Transverse colon (tissue), 4 donors: ENCODE measurements around the gene RACK1. TPM values are rescaled to one million over a fixed set of nuclear protein-coding genes. Genes with fewer than 3 reads are reported as not detected.
"Not testable (repeated sequence)": the region's sequence is repeated elsewhere in the genome, so short reads cannot be mapped to it uniquely, and the experiment has no call there.

ENCODE experiments used
- DNase-seq: peaks from one replicate; pipeline ENCODE4 v3.0.0-alpha.2; 2019
- H3K27ac ChIP-seq, 4 donors: fragments of 200-600 bp; sonication (generic); 2 replicates each; pipeline ENCODE4 v1.5.1; 2016 to 2018; ENCODE audit warnings: inconsistent platforms in 4 of 4
- H3K27me3 ChIP-seq: fragments of 200-600 bp; sonication (generic); 2 replicates; pipeline ENCODE4 v1.5.1; 2017; ENCODE audit warnings: inconsistent platforms
- H3K36me3 ChIP-seq, 4 donors: fragments of 200-600 bp; sonication (generic); 2 replicates each; pipeline ENCODE4 v1.5.1; 2017 to 2019; ENCODE audit warnings: inconsistent platforms in 4 of 4
- H3K4me1 ChIP-seq, 4 donors: fragments of 200-600 bp; sonication (generic); 2 replicates each; pipeline ENCODE4 v1.5.1; 2017 to 2020; ENCODE audit warnings: inconsistent platforms in 4 of 4
- H3K4me3 ChIP-seq, 4 donors: fragments of 200-600 bp; sonication (generic); 1 replicate in 1 of 4; 2 replicates in 3 of 4; pipeline versions ENCODE4 v1.5.1 to v1.6.1; 2017 to 2019; ENCODE audit warnings: inconsistent platforms in 4 of 4
- H3K9me3 ChIP-seq, 2 donors: fragments of 200-600 bp; sonication (generic); 2 replicates each; pipeline ENCODE4 v1.5.1; 2017 to 2019; ENCODE audit warnings: inconsistent platforms in 2 of 2
- EP300 ChIP-seq: sonication (generic); formaldehyde crosslinking; IDR thresholded peaks from one replicate; pipeline ENCODE4 v1.6.1; 2017; ENCODE audit warnings: antibody characterized with exemption, low read depth
- POLR2A ChIP-seq: fragments of 450-650 bp; IDR thresholded peaks from one replicate; pipeline ENCODE4 v1.6.1; 2016; ENCODE audit warnings: antibody characterized with exemption, mild to moderate bottlenecking, moderate library complexity
- POLR2AphosphoS5 ChIP-seq, 3 donors: sonication (generic); formaldehyde crosslinking; IDR thresholded peaks; one replicate each; pipeline ENCODE4 v1.6.1; 2016; ENCODE audit warnings: antibody characterized with exemption in 3 of 3
- WGBS, 2 donors: methylation state at CpG; one replicate each; pipeline ENCODE4 v1.1.5; 2018; ENCODE audit warnings: low coverage in 1 of 2; 5-methylcytosine and 5-hydroxymethylcytosine counted together
- in situ Hi-C, 4 donors: fragments of 200-750 bp; cut with MboI; loops; one replicate each; pipeline versions ENCODE4 v1.15.0 to v1.15.1; 2017; ENCODE audit warnings: low sequenced_read_pairs in 3 of 4, low pct_ligation_motif_present in 1 of 4, low pct_unique_long_range_greater_than_20kb in 1 of 4
- intact Hi-C: fragments of 100-400 bp; cut with DNase I; formaldehyde crosslinking; loops from one replicate; pipeline ENCODE4 v1.15.1; 2023; ENCODE audit warnings: low total_unique reads
- total RNA-seq, 4 donors: library from RNA; depleted of rRNA; stranded (reverse); fragments of >200 nt; gene quantifications; one replicate each; pipeline ENCODE4 v1.1.0, GENCODE V29; 2016
- TF ChIP-seq, protein P1 (sequence below), 5 experiments: fragments of 200-600 bp in 3 of 5; fragments of 450-650 bp in 2 of 5; sonication (generic) in 3 of 5; IDR thresholded peaks; 1 replicate in 2 of 5; 2 replicates in 3 of 5; pipeline ENCODE4 v1.5.1; 2016 to 2017; ENCODE audit warnings: antibody characterized with exemption in 5 of 5, inconsistent platforms in 3 of 5, mild to moderate bottlenecking in 2 of 5, moderate library complexity in 1 of 5

RACK1 gene
- total RNA-seq, 4 donors from 2014 or later = 1,633 to 1,930 (median 1,753) TPM

- no peak for TF ChIP-seq POLR2A
- no peak for TF ChIP-seq EP300
- no peaks in the 10 kb centered on the region for H3K27me3 ChIP-seq
- in situ Hi-C loops (no loop called here), intact Hi-C loops (no loop called here)
- H3K27ac ChIP-seq = no peak overlapping the region
- H3K36me3 ChIP-seq = no peaks in the 10 kb centered on the region
- no peaks in the 10 kb centered on the region for H3K9me3 ChIP-seq
- no peak for DNase-seq
- WGBS, 2 donors = 89% methylated on average over 13 of the region's 13 CpGs; no CpG with 5 or more reads in 1 of the 2 donors
- no peaks in the 10 kb centered on the region for H3K4me1 ChIP-seq
- H3K4me3 ChIP-seq = no peak overlapping the region
Observed at GRCh38 chr5:181283347-181283746, 39.6 kb upstream of the RACK1 start.

DNA sequence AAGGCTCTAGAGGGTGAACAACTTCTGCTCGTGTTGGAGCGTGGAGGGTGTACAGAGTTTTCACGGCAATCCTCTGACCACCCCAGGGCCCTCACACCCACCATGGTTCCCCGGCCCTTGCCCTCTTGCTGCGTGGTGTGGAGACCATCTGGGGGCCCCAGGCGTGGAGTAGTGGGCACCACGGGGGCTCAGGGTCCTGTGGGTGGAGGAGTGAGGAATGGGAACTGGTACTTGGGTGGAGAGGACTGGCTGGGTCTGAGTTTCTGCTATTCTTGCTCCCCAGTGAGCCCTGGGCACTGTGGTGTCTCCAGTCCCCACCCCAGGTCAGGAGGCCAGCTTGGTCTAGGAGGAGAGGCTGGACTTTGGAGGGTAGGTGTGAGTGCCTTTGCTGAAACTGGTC lies 39.2 kb upstream of the RACK1 start:
- DNase-seq = no peak
- TF ChIP-seq EP300 (no peak), POLR2AphosphoS5 (IDR thresholded peaks at IDR 0.05) (no peak), POLR2A (no peak)
- TF ChIP-seq, protein P1, sequence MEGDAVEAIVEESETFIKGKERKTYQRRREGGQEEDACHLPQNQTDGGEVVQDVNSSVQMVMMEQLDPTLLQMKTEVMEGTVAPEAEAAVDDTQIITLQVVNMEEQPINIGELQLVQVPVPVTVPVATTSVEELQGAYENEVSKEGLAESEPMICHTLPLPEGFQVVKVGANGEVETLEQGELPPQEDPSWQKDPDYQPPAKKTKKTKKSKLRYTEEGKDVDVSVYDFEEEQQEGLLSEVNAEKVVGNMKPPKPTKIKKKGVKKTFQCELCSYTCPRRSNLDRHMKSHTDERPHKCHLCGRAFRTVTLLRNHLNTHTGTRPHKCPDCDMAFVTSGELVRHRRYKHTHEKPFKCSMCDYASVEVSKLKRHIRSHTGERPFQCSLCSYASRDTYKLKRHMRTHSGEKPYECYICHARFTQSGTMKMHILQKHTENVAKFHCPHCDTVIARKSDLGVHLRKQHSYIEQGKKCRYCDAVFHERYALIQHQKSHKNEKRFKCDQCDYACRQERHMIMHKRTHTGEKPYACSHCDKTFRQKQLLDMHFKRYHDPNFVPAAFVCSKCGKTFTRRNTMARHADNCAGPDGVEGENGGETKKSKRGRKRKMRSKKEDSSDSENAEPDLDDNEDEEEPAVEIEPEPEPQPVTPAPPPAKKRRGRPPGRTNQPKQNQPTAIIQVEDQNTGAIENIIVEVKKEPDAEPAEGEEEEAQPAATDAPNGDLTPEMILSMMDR (IDR thresholded peaks at IDR 0.05) = no peak
- in situ Hi-C loops = no loop called here
- Histone ChIP-seq H3K4me1 (no peaks in the 10 kb centered on the region), H3K4me3 (no peak overlapping the region), H3K27ac (no peak overlapping the region), H3K27me3 (no peaks in the 10 kb centered on the region), H3K9me3 (no peaks in the 10 kb centered on the region), H3K36me3 (no peaks in the 10 kb centered on the region)
- intact Hi-C loops = no loop called here
- WGBS, 2 donors = 92% methylated on average over 6 of the region's 7 CpGs; no CpG with 5 or more reads in 1 of the 2 donors

DNA sequence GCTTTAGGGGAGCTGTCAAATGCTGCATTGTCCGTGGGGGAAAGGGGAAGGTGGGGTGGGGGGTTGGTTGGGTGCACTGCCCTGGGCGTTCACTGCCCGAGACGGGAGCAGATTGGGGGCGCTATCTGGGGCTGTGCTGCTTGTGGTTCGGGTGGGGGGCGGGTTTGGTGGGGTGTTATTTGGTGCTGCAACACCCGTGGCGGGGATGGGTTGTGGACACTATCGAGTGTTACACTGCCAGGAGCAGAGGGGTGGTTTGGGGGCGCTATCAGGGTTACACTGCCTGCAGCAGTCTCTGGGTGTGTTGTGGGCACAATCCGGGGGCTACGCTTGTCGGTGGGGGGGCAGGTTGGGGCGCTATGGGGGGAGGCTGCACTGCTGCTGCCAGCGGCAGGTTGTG lies 38.7 kb upstream of the RACK1 start:
- H3K27me3 ChIP-seq, intact Hi-C loops, H3K4me3 ChIP-seq, H3K4me1 ChIP-seq, H3K36me3 ChIP-seq, H3K9me3 ChIP-seq, H3K27ac ChIP-seq, DNase-seq, in situ Hi-C loops: not testable (repeated sequence)
- 87% methylated on average over 12 of the region's 16 CpGs; no CpG with 5 or more reads in 1 of the 2 donors for WGBS, 2 donors

GRCh38 chr5:181281984-181282316 lies 38.2 kb upstream of the RACK1 start:
- TF ChIP-seq EP300 (no peak), POLR2A (no peak)
- TF ChIP-seq, protein P1 (IDR thresholded peaks at IDR 0.05) = no peak
- Histone ChIP-seq H3K4me3 (no peak overlapping the region), H3K27me3 (no peaks in the 10 kb centered on the region), H3K27ac (no peak overlapping the region), H3K4me1 (no peaks in the 10 kb centered on the region), H3K9me3 (no peaks in the 10 kb centered on the region), H3K36me3 (no peaks in the 10 kb centered on the region)
- in situ Hi-C loops = no loop called here
- WGBS, 2 donors = 92 to 100% methylated on average over 5 to 18 of the region's 18 CpGs
- no peak for DNase-seq
- intact Hi-C loops = no loop called here

- no peak for TF ChIP-seq EP300
- TF ChIP-seq POLR2AphosphoS5 (IDR thresholded peaks at IDR 0.05) = no peak
- H3K4me1 ChIP-seq = no peaks in the 10 kb centered on the region
- no peaks in the 10 kb centered on the region for H3K27me3 ChIP-seq
- H3K9me3 ChIP-seq = no peaks in the 10 kb centered on the region
- 90 to 91% methylated on average over 27 to 40 of the region's 40 CpGs for WGBS, 2 donors
- in situ Hi-C loops (no loop called here), intact Hi-C loops (no loop called here)
- no peaks in the 10 kb centered on the region for H3K36me3 ChIP-seq
- H3K27ac ChIP-seq = no peak overlapping the region
- DNase-seq = no peak
- H3K4me3 ChIP-seq = no peak overlapping the region
Observed at GRCh38 chr5:181281077-181281983, 37.6 kb upstream of the RACK1 start.
